Activated naive CD4-positive, alpha-beta T cell (primary cell): ENCODE measurements around the gene PGAM2.

Source experiments
- DNase-seq, 4 experiments: peaks; one replicate each; lab custom pipeline; 2025; lab: John Stamatoyannopoulos, UW

The PGAM2 gene

DNA sequence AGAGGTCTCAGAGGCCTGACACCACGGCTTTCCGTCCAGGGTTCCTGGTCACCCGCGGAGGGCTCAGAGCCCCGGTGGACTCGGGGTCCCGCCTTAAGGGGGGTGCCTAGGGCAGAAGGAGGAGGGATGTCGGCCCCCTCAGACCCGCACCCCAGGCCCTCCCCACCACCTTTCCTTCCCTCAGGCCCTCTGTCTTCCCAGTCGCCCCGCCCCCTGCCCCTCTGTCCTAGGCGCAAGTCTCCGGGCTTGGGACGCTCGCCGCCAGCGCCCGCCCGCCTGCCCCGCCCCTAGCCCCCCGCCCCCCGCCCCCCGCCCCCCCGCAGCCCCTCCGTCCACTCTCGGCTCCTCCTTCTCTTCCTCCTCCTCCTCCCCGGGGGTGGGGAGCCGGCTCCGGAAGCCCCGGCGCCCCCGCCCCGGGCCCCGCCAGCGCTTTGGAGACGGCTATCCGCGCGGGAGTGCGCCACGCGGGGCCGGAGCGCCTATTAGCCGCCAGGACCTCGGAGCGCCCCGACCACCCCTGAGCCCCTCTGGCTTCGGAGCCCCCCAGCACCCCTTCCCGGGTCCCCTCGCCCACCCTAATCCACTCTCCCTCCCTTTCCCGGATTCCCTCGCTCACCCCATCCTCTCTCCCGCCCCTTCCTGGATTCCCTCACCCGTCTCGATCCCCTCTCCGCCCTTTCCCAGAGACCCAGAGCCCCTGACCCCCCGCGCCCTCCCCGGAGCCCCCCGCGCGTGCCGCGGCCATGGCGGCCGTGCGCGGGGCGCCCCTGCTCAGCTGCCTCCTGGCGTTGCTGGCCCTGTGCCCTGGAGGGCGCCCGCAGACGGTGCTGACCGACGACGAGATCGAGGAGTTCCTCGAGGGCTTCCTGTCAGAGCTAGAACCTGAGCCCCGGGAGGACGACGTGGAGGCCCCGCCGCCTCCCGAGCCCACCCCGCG, 38.8 kb upstream of the PGAM2 start, which contains the start of gene AEBP1:
Gene AEBP1 (plus strand): TSS at position 423 of the 937 bp plus-strand sequence. CDS start 321 bp downstream, at position 744.
- peak in 1 of 4 experiments; percentile 34 for DNase-seq

- DNase-seq, result no peak
Measured at GRCh38 chr7:44103566-44103922, 38.2 kb upstream of the PGAM2 start.

DNA sequence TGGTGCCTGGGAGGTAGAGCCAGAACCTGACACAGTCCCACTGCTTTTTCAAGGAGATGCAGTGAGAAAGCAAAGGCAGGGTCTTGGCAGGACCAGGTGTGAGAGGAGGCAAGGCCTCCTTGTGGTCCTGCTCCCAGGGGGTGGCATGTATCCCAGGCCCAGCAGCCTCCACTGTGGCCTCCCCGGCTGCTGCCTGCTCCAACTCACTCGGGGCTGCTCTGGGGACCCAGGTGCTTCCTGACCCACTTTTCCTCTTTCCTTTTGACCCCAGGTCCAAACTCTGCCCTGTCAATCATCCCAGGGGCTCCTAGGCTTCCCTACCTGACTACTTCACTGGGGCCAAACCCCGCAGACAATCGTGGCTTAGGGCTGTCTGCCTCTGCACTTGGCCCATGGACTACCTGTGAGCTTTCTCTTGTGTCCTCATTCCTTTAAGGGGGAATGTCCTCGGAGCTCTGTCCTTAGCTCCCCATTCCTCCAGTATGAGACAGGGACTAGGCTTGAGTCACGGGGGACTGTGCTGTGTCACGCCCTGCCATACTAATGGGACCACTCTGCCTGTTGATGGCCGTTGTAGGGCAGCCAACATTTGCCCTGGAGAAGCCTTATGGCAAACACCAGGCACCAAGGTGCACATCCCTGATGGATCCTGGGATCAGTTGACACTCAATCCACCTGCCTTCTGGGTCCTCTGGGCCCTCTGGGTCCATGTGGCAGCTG, 37.6 kb upstream of the PGAM2 start:
- no peak for DNase-seq

DNA sequence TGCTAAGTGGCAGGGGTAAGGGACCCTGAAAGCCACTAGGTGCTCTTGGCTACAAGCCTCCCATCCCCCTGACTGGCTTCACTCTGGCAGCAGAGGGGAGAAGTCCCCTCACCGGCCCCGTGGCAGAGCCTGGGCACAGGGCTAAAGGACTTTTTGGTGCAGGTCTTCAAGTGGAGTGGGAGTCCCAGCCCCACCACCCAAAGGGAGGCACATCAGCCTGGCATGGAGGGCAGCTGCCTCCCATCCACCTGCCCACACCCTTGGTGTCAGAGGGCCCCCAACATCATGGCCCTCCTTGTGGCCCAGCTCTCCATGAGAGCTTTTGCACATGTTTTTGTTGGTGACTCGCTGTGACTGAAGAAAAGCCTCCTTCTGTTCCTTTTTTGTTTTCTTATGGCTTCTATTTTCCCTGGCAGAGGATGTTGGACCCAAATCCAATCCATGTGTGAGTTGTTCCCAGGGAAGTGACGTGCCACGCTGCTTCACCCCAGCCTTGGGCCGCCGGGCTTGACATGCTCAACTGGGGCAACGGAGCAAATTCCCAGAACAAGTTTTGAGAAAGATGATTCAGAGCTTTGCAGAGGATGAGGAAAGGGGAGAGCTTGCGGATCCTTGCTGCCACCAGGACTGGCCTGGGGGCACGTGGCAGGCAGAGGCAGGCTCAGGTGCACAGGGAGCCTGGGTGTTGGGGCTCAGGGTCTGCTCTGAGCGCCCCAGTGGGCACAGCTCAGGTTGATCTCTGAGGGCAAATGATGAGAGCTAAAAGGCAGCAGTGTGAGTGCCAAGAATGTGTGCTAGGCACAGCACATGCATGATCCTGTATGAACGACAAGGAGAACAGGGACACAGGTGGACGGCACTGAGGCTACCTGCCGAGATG, 36.8 kb upstream of the PGAM2 start:
- DNase-seq, result no peak

DNA sequence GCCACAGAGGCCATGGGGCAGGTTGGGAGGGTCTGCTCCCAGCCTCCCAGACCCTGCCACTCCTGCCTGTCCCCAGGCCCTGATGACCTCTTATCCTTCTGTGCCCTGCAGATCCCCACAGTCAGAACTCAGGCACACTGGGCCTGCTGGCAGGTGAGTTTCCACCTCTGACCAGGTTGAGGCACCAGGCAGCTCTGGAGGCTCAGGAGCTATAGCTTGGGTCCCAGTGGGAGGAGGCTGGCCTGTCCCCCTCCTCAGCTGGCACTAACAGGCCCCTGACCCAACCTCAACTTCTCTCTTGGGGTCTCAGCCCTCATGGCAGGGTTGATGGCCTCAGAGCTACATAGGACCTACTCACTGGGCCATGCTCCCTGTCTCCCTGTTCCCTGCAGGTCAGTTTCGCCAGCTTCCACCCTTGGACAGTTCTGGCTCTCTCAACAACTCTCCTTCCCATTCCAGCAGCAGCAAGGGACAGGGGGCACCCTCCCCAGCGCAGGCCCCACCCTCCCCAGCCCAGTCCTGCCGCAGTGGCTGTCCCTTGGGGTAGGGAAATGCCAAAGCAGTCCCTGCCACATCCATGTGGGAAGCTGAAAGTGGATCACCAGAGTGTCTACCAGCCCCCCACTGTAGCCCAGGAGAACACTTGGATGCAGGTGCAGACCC, 36.1 kb upstream of the PGAM2 start:
- DNase-seq, result no peak

DNA sequence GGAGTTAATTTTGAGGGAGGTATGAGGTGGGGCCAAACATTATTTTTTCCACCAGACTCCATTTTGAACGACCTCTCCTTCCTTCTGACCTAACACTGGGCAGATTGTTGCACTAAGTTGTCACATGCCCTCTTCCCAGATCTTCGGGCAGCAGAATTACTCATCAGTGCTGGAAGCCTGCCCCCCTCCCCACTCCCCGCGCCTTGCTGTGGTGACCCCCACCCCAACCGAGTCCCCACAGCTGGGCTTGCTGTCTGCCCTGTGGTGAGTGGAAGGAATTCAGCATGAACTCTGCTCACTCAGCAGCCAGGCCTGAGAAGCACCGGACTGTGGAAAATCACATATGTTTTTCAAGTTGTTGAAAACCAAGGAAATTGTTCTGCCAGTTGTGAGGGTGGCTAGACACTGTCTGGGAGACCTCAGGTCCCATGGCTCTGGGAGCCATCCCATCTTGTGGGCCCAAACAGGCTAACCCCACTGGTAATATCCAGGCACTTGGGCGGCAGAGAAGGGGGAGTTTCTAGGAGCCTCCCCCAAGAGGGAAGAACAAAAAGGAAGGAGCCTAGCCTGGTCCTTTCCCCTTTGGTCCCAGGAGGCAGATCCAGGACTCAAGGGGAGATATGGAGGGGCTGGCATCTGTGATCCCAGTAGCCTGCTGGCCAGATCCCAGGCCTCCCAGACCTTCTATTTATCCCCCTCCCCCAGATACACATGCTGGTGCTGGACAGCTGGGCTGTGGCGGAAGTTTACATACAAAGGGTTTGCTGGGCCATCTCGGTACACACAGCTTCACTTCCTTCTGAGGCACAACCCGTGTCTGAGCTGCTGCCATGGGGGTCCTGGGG, 35.3 kb upstream of the PGAM2 start:
- no peak for DNase-seq

DNA sequence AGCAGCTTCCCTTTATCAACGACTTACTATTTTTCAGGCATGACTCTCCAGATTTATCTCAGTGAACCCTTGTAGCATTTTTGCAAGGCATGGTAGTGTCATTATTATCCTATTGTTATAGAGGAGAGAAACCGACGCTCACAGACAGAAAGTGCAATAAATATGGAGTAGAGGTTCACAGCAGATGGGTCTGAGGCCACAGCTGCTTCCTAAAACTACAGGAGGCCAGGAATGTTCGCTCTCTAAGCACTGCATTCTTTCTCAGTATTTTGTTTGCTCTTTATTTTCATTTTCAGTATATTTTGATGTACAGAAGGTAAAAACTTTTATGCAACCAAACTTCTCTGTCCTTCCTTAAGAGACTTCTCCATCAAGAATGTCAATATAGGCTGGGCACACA, 34.3 kb upstream of the PGAM2 start:
- DNase-seq, result no peak

- no peak for DNase-seq
Measured at GRCh38 chr7:44098092-44099068, 33.0 kb upstream of the PGAM2 start.

DNA sequence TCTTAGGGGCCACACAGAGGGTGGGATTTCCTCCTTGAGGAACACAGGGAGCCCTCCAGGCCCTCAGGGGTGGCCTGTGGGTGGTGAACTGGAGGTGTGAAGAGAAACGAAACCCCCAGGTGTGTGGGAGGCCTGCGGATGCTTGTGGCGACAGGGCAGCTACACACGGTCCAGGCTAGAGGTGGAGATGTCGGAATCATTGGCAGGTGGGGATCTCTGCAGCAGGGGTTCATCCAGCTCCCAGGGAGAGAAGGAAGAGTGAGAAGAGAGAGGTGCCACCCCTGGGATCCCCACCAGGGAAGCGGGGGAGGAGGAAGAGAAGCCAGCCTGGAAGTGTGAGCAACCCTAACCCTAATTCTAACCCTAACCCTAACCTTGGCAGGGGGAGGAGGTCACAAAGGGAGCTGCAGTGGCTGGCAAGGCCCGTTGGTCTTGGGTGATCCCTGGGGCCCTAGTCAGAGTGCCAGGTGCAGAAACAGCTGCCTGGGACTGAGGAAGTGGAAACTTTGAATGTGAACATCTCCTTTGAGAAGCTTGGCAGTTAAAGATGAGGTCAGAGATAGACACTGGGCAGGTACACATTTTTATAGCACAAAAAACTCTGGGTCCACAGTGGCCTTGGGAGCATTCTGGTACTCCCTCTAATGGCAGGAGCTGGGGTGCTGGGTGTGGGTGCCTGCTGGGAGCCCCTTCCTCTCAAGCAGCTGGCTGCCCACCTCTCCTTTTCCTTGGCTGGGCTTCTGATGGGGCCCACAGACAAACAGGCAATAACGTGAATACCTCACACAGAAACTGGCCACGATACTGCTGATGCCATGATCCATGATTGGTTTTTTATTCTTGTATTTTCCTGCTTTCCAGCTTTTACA, 31.9 kb upstream of the PGAM2 start:
- no peak for DNase-seq

- DNase-seq, result no peak
Measured at GRCh38 chr7:44096326-44096881, 31.0 kb upstream of the PGAM2 start.

- no peak for DNase-seq
Measured at GRCh38 chr7:44095781-44096180, 30.4 kb upstream of the PGAM2 start.

- no peak for DNase-seq
Measured at GRCh38 chr7:44094883-44095592, 29.7 kb upstream of the PGAM2 start.

- DNase-seq, result no peak
Measured at GRCh38 chr7:44094365-44094764, 29.0 kb upstream of the PGAM2 start.

DNA sequence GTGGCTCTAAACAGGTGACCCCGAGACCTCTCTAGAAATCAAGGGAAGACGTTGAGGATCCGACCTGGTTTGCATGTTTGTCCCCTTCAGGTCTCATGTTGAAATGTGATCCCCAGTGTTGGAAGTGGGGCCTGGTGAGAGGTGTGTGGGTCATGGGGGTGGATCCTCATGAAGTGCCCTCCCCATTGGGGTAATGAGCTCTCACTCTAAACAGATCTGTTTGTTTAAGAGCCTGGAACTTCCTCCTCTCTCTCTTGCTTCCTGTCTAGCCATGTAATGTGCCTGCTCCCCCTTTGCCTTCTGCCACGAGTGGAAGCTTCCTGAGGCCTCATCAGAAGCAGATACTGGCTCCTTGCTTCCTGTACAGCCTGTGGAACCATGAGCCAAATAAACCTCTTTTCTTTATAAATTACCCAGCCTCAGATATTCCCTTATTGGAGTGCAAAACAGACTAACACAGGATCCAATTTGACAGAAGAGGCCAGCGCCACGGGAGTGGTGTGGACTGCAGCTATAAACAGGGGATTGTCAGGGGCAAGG, 27.8 kb upstream of the PGAM2 start:
- DNase-seq, result no peak

DNA sequence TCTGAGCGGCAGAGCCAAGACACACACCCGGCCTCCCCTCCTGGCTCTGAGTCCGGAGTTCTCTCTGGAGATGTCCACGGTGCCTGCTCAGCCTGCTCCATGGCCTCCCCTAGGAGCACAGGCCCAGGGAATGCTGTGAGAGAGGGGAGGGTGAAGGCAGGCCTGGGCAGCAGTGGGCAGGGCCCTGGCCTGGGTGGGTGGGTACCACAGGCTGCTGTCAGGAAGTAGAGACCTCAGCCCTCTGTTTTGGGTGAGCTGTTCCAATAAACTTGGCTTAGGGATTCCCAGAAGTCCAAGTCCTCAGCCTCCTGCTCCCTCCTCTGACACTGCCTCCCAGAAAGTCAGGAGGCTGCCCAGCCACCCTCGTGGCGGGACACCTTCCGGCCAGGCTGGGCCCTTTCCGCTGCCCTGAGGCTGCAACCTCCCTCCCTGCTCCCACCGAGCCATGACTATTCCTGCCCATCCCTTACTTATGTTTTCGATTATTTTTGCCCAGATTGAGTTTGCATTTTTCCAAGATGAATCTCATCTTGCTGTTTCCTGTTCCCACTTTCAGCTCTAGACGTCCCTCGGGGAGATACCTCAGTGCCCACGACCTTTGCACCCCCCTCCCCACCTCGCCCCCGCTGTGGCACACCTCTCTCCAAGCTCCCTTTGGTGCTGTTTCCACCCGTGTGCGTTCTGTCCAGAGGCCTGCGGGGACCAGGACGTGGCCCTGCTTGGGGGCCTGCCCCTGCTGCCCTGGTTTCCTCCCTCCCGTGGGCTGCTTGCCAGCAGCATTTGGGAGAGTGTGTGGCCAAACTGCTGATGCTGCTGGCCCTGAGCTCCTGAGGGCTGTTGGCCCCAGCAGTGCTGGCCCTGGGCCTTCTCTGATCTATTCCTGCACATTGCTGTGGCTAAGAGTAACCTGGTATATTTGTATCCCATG, 22.8 kb upstream of the PGAM2 start:
- DNase-seq, result no peak

GRCh38 chr7:44086627-44087026, 21.3 kb upstream of the PGAM2 start:
- no peak for DNase-seq
